ENCODE data around the gene ZDHHC14.

ZDHHC14 gene

GRCh38 chr6:157622427-157622826 is 241.4 kb downstream of the ZDHHC14 start:
- H3K36me3 ChIP-seq (ENCODE audit: control insufficient read depth, insufficient read depth, low read length), result no peaks in the 10 kb centered on the region
- peaks cover 5% of the 10 kb centered on the region for H3K4me1 ChIP-seq (ENCODE audit: control insufficient read depth, insufficient read depth, low read length)
- no peak overlapping the region for H3K9ac ChIP-seq (ENCODE audit: low read length)
- no peaks in the 10 kb centered on the region for H3K27me3 ChIP-seq (ENCODE audit: control insufficient read depth, insufficient read depth, low read length)
- no peaks in the 10 kb centered on the region for H3K9me3 ChIP-seq (ENCODE audit: control insufficient read depth, low read length)
- H3K4me3 ChIP-seq (ENCODE audit: low read length), result no peak overlapping the region

GRCh38 chr6:157625111-157625510 is 244.1 kb downstream of the ZDHHC14 start:
- H3K9ac ChIP-seq (ENCODE audit: low read length), result no peak overlapping the region
- H3K9me3 ChIP-seq (ENCODE audit: control insufficient read depth, low read length), result no peaks in the 10 kb centered on the region
- no peak overlapping the region for H3K4me3 ChIP-seq (ENCODE audit: low read length)
- H3K27me3 ChIP-seq (ENCODE audit: control insufficient read depth, insufficient read depth, low read length), result no peaks in the 10 kb centered on the region
- no peaks in the 10 kb centered on the region for H3K36me3 ChIP-seq (ENCODE audit: control insufficient read depth, insufficient read depth, low read length)
- peaks cover 5% of the 10 kb centered on the region for H3K4me1 ChIP-seq (ENCODE audit: control insufficient read depth, insufficient read depth, low read length)

GRCh38 chr6:157625764-157626163 is 244.8 kb downstream of the ZDHHC14 start:
- no peak overlapping the region for H3K9ac ChIP-seq (ENCODE audit: low read length)
- no peak overlapping the region for H3K4me3 ChIP-seq (ENCODE audit: low read length)
- H3K9me3 ChIP-seq (ENCODE audit: control insufficient read depth, low read length), result no peaks in the 10 kb centered on the region
- H3K27me3 ChIP-seq (ENCODE audit: control insufficient read depth, insufficient read depth, low read length), result no peaks in the 10 kb centered on the region
- H3K4me1 ChIP-seq (ENCODE audit: control insufficient read depth, insufficient read depth, low read length), result peaks cover under 1% of the 10 kb centered on the region
- H3K36me3 ChIP-seq (ENCODE audit: control insufficient read depth, insufficient read depth, low read length), result no peaks in the 10 kb centered on the region

GRCh38 chr6:157627195-157627966 is 246.4 kb downstream of the ZDHHC14 start:
- Histone ChIP-seq H3K9ac (ENCODE audit: low read length) (no peak overlapping the region), H3K9me3 (ENCODE audit: control insufficient read depth, low read length) (no peaks in the 10 kb centered on the region), H3K4me3 (ENCODE audit: low read length) (no peak overlapping the region), H3K36me3 (ENCODE audit: control insufficient read depth, insufficient read depth, low read length) (no peaks in the 10 kb centered on the region), H3K4me1 (ENCODE audit: control insufficient read depth, insufficient read depth, low read length) (no peaks in the 10 kb centered on the region), H3K27me3 (ENCODE audit: control insufficient read depth, insufficient read depth, low read length) (no peaks in the 10 kb centered on the region)

- Histone ChIP-seq H3K9ac (ENCODE audit: low read length) (no peak overlapping the region), H3K9me3 (ENCODE audit: control insufficient read depth, low read length) (no peaks in the 10 kb centered on the region), H3K27me3 (ENCODE audit: control insufficient read depth, insufficient read depth, low read length) (no peaks in the 10 kb centered on the region), H3K4me3 (ENCODE audit: low read length) (no peak overlapping the region), H3K4me1 (ENCODE audit: control insufficient read depth, insufficient read depth, low read length) (no peaks in the 10 kb centered on the region), H3K36me3 (ENCODE audit: control insufficient read depth, insufficient read depth, low read length) (no peaks in the 10 kb centered on the region)
Observed at GRCh38 chr6:157628463-157628862, 247.5 kb downstream of the ZDHHC14 start.

- H3K27me3 ChIP-seq (ENCODE audit: control insufficient read depth, insufficient read depth, low read length), result no peaks in the 10 kb centered on the region
- H3K36me3 ChIP-seq (ENCODE audit: control insufficient read depth, insufficient read depth, low read length), result no peaks in the 10 kb centered on the region
- no peaks in the 10 kb centered on the region for H3K4me1 ChIP-seq (ENCODE audit: control insufficient read depth, insufficient read depth, low read length)
- no peaks in the 10 kb centered on the region for H3K9me3 ChIP-seq (ENCODE audit: control insufficient read depth, low read length)
- no peak overlapping the region for H3K4me3 ChIP-seq (ENCODE audit: low read length)
- H3K9ac ChIP-seq (ENCODE audit: low read length), result no peak overlapping the region
Observed at GRCh38 chr6:157629220-157629619, 248.2 kb downstream of the ZDHHC14 start.

GRCh38 chr6:157630463-157631080 is 249.6 kb downstream of the ZDHHC14 start:
- H3K9me3 ChIP-seq (ENCODE audit: control insufficient read depth, low read length), result no peaks in the 10 kb centered on the region
- H3K4me1 ChIP-seq (ENCODE audit: control insufficient read depth, insufficient read depth, low read length), result no peaks in the 10 kb centered on the region
- H3K4me3 ChIP-seq (ENCODE audit: low read length), result no peak overlapping the region
- H3K36me3 ChIP-seq (ENCODE audit: control insufficient read depth, insufficient read depth, low read length), result no peaks in the 10 kb centered on the region
- H3K9ac ChIP-seq (ENCODE audit: low read length), result no peak overlapping the region
- H3K27me3 ChIP-seq (ENCODE audit: control insufficient read depth, insufficient read depth, low read length), result no peaks in the 10 kb centered on the region

- Histone ChIP-seq H3K27me3 (ENCODE audit: control insufficient read depth, insufficient read depth, low read length) (no peaks in the 10 kb centered on the region), H3K9me3 (ENCODE audit: control insufficient read depth, low read length) (no peaks in the 10 kb centered on the region)
Observed at GRCh38 chr6:157631412-157631811, 250.4 kb downstream of the ZDHHC14 start.

GRCh38 chr6:157631838-157632614 is 251.0 kb downstream of the ZDHHC14 start:
- Histone ChIP-seq H3K9ac (ENCODE audit: low read length) (no peak overlapping the region), H3K36me3 (ENCODE audit: control insufficient read depth, insufficient read depth, low read length) (no peaks in the 10 kb centered on the region), H3K4me3 (ENCODE audit: low read length) (no peak overlapping the region), H3K27me3 (ENCODE audit: control insufficient read depth, insufficient read depth, low read length) (no peaks in the 10 kb centered on the region), H3K4me1 (ENCODE audit: control insufficient read depth, insufficient read depth, low read length) (no peaks in the 10 kb centered on the region), H3K9me3 (ENCODE audit: control insufficient read depth, low read length) (no peaks in the 10 kb centered on the region)

More at GRCh38 chr6:157631412-157631811, 250.4 kb downstream of the ZDHHC14 start:
- H3K4me1 ChIP-seq (ENCODE audit: control insufficient read depth, insufficient read depth, low read length), result no peaks in the 10 kb centered on the region
- no peaks in the 10 kb centered on the region for H3K36me3 ChIP-seq (ENCODE audit: control insufficient read depth, insufficient read depth, low read length)
- H3K9ac ChIP-seq (ENCODE audit: low read length), result no peak overlapping the region
- no peak overlapping the region for H3K4me3 ChIP-seq (ENCODE audit: low read length)

- Histone ChIP-seq H3K4me1 (ENCODE audit: control insufficient read depth, insufficient read depth, low read length) (no peaks in the 10 kb centered on the region), H3K9me3 (ENCODE audit: control insufficient read depth, low read length) (no peaks in the 10 kb centered on the region), H3K9ac (ENCODE audit: low read length) (no peak overlapping the region), H3K4me3 (ENCODE audit: low read length) (no peak overlapping the region), H3K36me3 (ENCODE audit: control insufficient read depth, insufficient read depth, low read length) (no peaks in the 10 kb centered on the region), H3K27me3 (ENCODE audit: control insufficient read depth, insufficient read depth, low read length) (no peaks in the 10 kb centered on the region)
Observed at GRCh38 chr6:157632821-157633220, 251.8 kb downstream of the ZDHHC14 start.

- Histone ChIP-seq H3K9me3 (ENCODE audit: control insufficient read depth, low read length) (no peaks in the 10 kb centered on the region), H3K4me1 (ENCODE audit: control insufficient read depth, insufficient read depth, low read length) (no peaks in the 10 kb centered on the region), H3K36me3 (ENCODE audit: control insufficient read depth, insufficient read depth, low read length) (no peaks in the 10 kb centered on the region), H3K27me3 (ENCODE audit: control insufficient read depth, insufficient read depth, low read length) (no peaks in the 10 kb centered on the region), H3K9ac (ENCODE audit: low read length) (no peak overlapping the region), H3K4me3 (ENCODE audit: low read length) (no peak overlapping the region)
Observed at GRCh38 chr6:157634546-157634945, 253.6 kb downstream of the ZDHHC14 start.

All from mucosa of stomach (tissue), 1 donor.